Ishikawa (cell line): ENCODE data around the gene FBXO28.
A peak's percentile ranks its signal among the peaks of the same experiment; 100 is the strongest.

ENCODE experiments used
- CEBPB ChIP-seq: IDR thresholded peaks from 2 replicates; pipeline ENCODE4 v1.6.1; 2012
- CREB1 ChIP-seq: IDR thresholded peaks from 2 replicates; pipeline ENCODE4 v1.6.1; 2012; ENCODE audit warnings: low read depth
- EGR1 ChIP-seq: IDR thresholded peaks from 2 replicates; pipeline ENCODE4 v1.6.1; 2012
- EP300 ChIP-seq: IDR thresholded peaks from 2 replicates; pipeline ENCODE4 v1.6.1; 2012; ENCODE audit warnings: borderline replicate concordance
- FOXM1 ChIP-seq: IDR thresholded peaks from 2 replicates; pipeline ENCODE4 v1.6.1; 2012; ENCODE audit warnings: low read depth, borderline replicate concordance
- NFIC ChIP-seq: IDR thresholded peaks from 2 replicates; pipeline ENCODE4 v1.6.1; 2012
- RAD21 ChIP-seq: IDR thresholded peaks from 2 replicates; pipeline ENCODE4 v1.6.1; 2012; ENCODE audit warnings: low read depth
- TAF1 ChIP-seq: IDR thresholded peaks from 2 replicates; pipeline ENCODE4 v1.6.1; 2012; ENCODE audit warnings: low read depth, mild to moderate bottlenecking
- TCF12 ChIP-seq: IDR thresholded peaks from 2 replicates; pipeline ENCODE4 v1.6.1; 2012; ENCODE audit warnings: low read depth
- TEAD4 ChIP-seq: IDR thresholded peaks from 2 replicates; pipeline ENCODE4 v1.6.1; 2012
- YY1 ChIP-seq: IDR thresholded peaks from 2 replicates; pipeline ENCODE4 v1.6.1; 2012; ENCODE audit warnings: low read depth
- ZBTB7A ChIP-seq: IDR thresholded peaks from 2 replicates; pipeline ENCODE4 v1.6.1; 2012; ENCODE audit warnings: low read depth
- TF ChIP-seq, protein P1 (sequence below): IDR thresholded peaks from 2 replicates; pipeline ENCODE4 v1.6.1; 2012; ENCODE audit warnings: low read depth, mild to moderate bottlenecking
- TF ChIP-seq, protein P2 (sequence below): IDR thresholded peaks from 2 replicates; pipeline ENCODE4 v1.6.1; 2012
- TF ChIP-seq, protein P3 (sequence below): IDR thresholded peaks from 2 replicates; pipeline ENCODE4 v1.6.1; 2012

Gene FBXO28

DNA sequence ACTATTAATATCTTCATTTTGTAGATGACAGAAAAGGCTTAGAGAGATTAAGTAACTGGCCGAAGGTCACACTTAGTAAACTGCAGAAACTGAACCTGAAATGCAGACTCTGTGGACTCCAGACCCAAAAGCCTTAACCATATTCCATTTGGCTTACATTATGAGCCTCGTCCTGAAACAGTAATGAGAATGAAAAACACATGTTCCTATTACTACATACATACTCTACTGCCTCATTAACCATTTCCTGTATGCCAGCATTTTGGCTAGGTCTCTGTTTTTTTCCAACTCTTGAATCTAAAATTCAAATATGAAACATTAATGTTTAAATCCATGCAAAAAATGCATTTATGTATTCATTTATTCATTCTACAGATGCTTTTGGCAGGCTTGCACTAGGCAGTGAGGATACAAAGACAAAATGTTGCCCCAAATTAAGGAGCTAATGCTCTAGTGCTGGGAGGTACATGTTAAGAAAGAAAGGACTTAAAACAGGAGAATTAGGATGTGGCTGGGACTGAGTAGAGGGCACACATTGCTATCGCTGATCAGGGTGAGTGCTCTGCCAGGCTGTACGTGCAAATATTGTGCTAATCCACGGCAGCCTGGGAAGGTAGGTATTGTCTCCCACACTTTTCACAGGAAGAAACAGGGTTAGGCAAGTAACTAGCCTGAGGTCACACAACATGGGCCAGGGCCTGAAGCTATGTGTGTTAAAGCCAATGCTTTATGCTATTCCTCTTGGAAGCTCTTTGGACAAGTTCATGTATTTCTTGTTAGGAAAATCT is 83.1 kb downstream of the FBXO28 start:
- TF ChIP-seq TCF12 (no peak), EGR1 (no peak), EP300 (no peak), YY1 (no peak), TAF1 (no peak), CREB1 (no peak), RAD21 (no peak), ZBTB7A (no peak), CEBPB (no peak)
- TF ChIP-seq, protein P1, sequence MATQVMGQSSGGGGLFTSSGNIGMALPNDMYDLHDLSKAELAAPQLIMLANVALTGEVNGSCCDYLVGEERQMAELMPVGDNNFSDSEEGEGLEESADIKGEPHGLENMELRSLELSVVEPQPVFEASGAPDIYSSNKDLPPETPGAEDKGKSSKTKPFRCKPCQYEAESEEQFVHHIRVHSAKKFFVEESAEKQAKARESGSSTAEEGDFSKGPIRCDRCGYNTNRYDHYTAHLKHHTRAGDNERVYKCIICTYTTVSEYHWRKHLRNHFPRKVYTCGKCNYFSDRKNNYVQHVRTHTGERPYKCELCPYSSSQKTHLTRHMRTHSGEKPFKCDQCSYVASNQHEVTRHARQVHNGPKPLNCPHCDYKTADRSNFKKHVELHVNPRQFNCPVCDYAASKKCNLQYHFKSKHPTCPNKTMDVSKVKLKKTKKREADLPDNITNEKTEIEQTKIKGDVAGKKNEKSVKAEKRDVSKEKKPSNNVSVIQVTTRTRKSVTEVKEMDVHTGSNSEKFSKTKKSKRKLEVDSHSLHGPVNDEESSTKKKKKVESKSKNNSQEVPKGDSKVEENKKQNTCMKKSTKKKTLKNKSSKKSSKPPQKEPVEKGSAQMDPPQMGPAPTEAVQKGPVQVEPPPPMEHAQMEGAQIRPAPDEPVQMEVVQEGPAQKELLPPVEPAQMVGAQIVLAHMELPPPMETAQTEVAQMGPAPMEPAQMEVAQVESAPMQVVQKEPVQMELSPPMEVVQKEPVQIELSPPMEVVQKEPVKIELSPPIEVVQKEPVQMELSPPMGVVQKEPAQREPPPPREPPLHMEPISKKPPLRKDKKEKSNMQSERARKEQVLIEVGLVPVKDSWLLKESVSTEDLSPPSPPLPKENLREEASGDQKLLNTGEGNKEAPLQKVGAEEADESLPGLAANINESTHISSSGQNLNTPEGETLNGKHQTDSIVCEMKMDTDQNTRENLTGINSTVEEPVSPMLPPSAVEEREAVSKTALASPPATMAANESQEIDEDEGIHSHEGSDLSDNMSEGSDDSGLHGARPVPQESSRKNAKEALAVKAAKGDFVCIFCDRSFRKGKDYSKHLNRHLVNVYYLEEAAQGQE: no peak

DNA sequence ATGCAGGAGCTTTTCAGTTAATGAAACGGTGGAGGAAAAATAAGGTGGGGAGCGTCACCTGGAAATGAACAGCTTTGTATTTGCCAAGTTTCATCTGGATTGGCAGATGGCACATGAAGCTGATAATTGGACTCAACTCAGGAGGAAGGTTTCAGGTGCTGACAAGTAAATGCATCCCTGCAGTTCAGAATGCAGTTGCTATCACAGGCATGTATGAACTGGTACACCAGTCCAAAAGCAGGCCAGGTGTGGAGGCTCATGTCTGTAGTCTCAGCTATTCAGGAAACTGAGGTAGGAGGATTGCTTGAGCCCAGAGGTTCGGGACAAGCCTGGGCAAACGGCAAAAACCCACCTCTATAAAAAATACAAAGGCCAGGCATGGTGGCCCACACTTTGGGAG is 84.7 kb downstream of the FBXO28 start:
- TF ChIP-seq YY1: no peak
- TF ChIP-seq RAD21: no peak
- no peak for TF ChIP-seq FOXM1
- TF ChIP-seq TEAD4: no peak
- TF ChIP-seq TCF12: no peak
- TF ChIP-seq NFIC: no peak
- TF ChIP-seq EP300: no peak

DNA sequence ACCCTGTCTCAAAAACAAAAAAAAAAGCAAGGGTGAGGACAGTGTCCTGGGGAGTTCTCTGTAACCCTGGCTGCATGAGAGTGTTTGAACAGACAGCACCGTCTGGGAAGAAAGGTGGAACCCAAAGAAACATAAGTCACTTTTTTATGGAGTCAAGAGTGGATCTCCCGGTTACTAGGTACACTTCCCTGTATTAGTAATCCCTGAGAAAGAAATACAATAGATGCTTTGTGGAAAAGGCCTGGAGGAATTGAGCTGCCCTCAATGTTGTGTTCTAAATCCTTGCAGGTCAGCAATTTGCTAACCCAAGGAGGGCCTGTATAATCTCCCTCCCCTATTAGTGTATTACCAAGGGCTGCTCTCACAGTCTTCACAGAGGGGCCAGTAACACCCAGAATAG is 85.8 kb downstream of the FBXO28 start:
- TF ChIP-seq NFIC (no peak), TAF1 (no peak), CREB1 (no peak), ZBTB7A (no peak), TEAD4 (no peak), TCF12 (no peak), RAD21 (no peak), YY1 (no peak), CEBPB (no peak)
- TF ChIP-seq, protein P2, sequence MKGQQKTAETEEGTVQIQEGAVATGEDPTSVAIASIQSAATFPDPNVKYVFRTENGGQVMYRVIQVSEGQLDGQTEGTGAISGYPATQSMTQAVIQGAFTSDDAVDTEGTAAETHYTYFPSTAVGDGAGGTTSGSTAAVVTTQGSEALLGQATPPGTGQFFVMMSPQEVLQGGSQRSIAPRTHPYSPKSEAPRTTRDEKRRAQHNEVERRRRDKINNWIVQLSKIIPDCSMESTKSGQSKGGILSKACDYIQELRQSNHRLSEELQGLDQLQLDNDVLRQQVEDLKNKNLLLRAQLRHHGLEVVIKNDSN: no peak
- TF ChIP-seq, protein P3, sequence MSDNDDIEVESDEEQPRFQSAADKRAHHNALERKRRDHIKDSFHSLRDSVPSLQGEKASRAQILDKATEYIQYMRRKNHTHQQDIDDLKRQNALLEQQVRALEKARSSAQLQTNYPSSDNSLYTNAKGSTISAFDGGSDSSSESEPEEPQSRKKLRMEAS: no peak

DNA sequence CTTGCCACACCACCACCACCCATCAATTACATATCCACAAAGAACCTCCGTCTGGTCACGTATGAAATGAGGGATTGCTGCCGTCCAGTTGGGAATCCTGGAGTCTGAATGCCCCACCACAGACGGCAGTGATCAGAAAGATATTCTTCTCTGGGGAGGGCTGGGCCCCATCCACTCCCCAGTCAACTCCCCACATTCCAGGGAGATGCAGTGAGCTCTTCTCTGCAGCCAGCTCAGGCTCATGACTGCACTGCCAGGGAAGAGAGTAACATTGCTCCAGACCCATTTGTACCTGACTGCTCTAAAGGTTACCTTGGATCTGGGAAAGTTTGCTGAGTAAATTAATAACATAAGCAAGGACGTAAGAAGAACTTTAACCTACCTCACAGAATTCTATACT is 87.5 kb downstream of the FBXO28 start:
- TF ChIP-seq CREB1 (no peak), FOXM1 (no peak), EP300 (no peak)
- TF ChIP-seq, protein P1: no peak

DNA sequence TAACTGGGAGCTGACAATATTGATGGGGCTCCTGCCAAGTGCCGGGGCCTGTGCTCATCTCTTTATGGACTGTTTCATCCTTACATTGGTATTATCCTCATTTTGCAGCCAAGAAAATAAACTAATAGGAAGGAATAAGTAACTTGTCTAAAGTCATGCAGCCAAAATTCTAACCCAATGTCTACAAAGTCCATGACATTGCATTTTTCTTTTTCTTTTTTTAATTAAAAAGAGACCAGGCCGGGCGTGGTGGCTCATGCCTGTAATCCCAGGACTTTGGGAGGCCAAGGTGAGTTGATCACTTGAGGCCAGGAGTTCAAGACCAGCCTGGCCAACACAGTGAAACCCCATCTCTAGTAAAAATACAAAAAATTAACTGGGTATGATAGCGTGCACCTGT is 87.9 kb downstream of the FBXO28 start:
- no peak for TF ChIP-seq EP300
- TF ChIP-seq, protein P3: no peak
- TF ChIP-seq NFIC: no peak
- TF ChIP-seq RAD21: no peak

DNA sequence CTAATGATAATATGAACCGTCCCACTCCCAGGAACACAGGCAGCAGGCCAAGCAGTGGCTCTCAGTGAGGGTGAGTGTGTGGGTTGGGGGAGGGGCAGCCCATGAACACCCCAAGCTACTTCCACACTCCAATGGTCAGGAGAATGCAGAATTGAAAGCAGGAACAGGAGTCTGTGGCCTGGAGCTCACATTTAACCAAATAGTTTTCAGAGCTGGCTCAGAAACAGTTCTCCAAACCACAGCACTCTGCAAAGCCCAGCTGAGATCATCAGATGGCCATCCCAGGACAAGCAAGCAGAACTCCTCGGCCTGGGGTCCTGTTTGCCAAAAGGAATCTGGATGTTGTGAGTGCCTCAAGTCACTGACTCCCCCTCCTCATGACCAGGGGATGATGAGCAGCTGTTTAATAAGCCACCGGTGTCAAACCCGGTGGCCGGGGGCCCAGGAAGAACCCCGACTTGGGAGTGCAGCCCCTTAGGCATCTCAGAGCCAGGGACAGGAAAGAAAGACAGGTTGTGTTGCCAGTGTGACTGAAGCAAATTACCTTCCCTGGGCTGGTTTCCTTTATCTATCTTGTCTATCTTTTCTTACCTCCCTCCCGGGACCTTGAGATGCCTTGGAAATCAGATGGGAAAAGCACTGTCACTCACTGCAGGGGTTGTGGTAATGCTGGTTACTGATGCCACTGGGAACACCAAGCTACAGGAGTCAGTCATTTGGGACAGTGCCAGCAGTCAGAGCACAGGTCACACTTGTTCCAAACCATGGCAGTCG is 89.5 kb downstream of the FBXO28 start:
- TF ChIP-seq, protein P3: no peak
- TF ChIP-seq TAF1: no peak
- no peak for TF ChIP-seq RAD21
- peak; percentile 57 for TF ChIP-seq TEAD4
- TF ChIP-seq, protein P1: no peak
- peak; percentile 34; the same call in 1 of the 2 replicates for TF ChIP-seq NFIC
- TF ChIP-seq, protein P2: no peak
